GM12865 (cell line): Measurements from ENCODE around the gene SAMM50.

Experiments used
- DNase-seq: peaks from one replicate; pipeline ENCODE4 v3.0.0; 2010; ENCODE audit warnings: low read depth
- H3K4me3 ChIP-seq: 2 replicates; pipeline ENCODE4 v1.5.1; 2011; ENCODE audit warnings: mild to moderate bottlenecking, low read depth, low read length, control low read depth
- CTCF ChIP-seq: IDR thresholded peaks from 2 replicates; pipeline ENCODE4 v1.5.1; 2011; ENCODE audit warnings: low read length, control low read depth, low read depth, inconsistent platforms; ENCODE audit not compliant: insufficient read depth; ENCODE audit errors: missing control alignments

Gene SAMM50

GRCh38 chr22:44042249-44043218, 87.3 kb downstream of the SAMM50 start:
- peak; percentile 90 for DNase-seq
- no peak for TF ChIP-seq CTCF
- H3K4me3 ChIP-seq, result no peak overlapping the region

GRCh38 chr22:44045145-44045544, 89.9 kb downstream of the SAMM50 start:
- DNase-seq, result no peak
- no peak for TF ChIP-seq CTCF
- H3K4me3 ChIP-seq, result no peak overlapping the region
